Gastroesophageal sphincter (tissue), 3 donors: ENCODE measurements around the gene RTF2.

ENCODE experiments used
- CTCF ChIP-seq, 4 experiments: fragments of 200-600 bp in 2 of 4; fragments of 450-650 bp in 2 of 4; sonication (generic) in 1 of 4; IDR thresholded peaks; one replicate each; pipeline ENCODE4 v1.5.1; 2017 to 2019; ENCODE audit warnings: antibody characterized with exemption in 4 of 4, mild to moderate bottlenecking in 2 of 4, moderate library complexity in 2 of 4
- EP300 ChIP-seq: sonication (generic); formaldehyde crosslinking; IDR thresholded peaks from one replicate; pipeline ENCODE4 v1.6.1; 2017; ENCODE audit warnings: antibody characterized with exemption, mild to moderate bottlenecking
- POLR2A ChIP-seq, 2 donors: fragments of 450-650 bp; IDR thresholded peaks; one replicate each; pipeline ENCODE4 v1.6.1; 2017; ENCODE audit warnings: antibody characterized with exemption in 2 of 2, mild to moderate bottlenecking in 2 of 2, moderate library complexity in 1 of 2

- peak; percentile 51 to 53 for TF ChIP-seq POLR2A (IDR thresholded peaks at IDR 0.05)
- no peak for TF ChIP-seq CTCF (IDR thresholded peaks at IDR 0.05)
- TF ChIP-seq EP300, result no peak
Measured at GRCh38 chr20:56468316-56469076, at the start of gene RTF2.
